Measurements from ENCODE around the gene RPSA.
"Not testable (repeated sequence)": the region's sequence is repeated elsewhere in the genome, so short reads cannot be mapped to it uniquely, and the experiment has no call there.

The RPSA gene

GRCh38 chr3:39406368-39407258, at the start of gene RPSA:
Gene RPSA (plus strand): TSS chr3:39406720. CDS start chr3:39407654, 934 bp downstream.
- DNase-seq (ENCODE audit: low read depth in 3 of 3, low spot score in 1 of 3), result peak; percentile 80 to 94 (median 91)

GRCh38 chr3:39358333-39358732, 48.2 kb upstream of the RPSA start:
- DNase-seq (ENCODE audit: low read depth in 3 of 3, low spot score in 1 of 3), result no peak

DNA sequence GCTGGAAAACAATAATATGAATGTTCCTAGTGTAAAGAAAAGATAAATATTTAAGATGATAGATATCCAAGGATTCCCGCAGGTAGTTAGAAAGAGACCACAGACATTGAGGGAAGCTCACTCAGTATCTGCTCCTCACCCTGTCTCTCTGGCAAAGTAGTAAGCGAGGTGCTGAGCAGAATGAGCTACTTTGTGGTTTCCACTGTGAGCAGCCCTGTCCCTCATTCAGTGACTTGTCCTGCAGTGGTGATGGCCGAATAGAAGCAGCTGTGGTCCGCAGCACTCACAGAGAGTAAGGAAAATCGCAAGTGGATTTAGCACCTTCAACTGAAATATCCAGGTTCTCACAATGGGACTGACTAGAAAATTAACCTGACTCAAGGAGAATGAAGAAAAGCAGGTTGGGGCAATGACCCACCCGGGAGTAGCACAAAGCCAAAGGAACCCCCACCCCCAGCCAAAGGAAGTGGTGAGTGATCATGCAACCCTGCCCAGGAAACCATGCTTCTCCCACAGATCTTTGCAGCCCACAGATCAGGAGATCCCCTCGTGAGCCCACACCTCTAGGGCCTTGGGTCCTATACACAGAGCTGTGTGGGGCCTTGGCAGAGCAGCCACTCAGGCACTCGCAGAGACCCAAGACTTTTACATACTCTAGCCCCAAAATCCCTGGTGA, 45.1 kb upstream of the RPSA start:
- no peak for DNase-seq (ENCODE audit: low read depth in 3 of 3, low spot score in 1 of 3)

DNA sequence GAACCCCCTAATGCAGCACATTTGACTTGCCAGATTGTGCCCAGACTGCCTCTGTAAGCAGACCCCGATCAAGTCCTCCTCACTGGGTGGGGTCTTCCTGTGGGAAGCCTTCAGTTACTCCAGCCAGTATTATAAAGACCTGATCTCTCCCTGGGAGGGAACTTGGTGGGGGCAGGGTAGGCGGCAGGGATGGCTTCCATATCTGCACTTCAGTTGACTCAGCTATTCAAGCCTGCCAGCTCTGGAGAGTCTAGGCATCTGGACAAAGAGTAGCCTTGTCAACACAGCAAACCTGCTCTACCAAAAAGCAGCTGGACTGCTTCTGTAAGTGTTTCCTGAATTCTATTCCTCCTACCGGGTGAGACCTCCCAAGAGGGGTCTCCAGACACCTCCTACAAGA, 44.3 kb upstream of the RPSA start:
- no peak for DNase-seq (ENCODE audit: low read depth in 3 of 3, low spot score in 1 of 3)

- no peak for DNase-seq (ENCODE audit: low read depth in 3 of 3, low spot score in 1 of 3)
Measured at GRCh38 chr3:39362812-39363211, 43.7 kb upstream of the RPSA start.

GRCh38 chr3:39370450-39370849, 36.1 kb upstream of the RPSA start:
- DNase-seq (ENCODE audit: low read depth in 3 of 3, low spot score in 1 of 3), result not testable (repeated sequence)

DNA sequence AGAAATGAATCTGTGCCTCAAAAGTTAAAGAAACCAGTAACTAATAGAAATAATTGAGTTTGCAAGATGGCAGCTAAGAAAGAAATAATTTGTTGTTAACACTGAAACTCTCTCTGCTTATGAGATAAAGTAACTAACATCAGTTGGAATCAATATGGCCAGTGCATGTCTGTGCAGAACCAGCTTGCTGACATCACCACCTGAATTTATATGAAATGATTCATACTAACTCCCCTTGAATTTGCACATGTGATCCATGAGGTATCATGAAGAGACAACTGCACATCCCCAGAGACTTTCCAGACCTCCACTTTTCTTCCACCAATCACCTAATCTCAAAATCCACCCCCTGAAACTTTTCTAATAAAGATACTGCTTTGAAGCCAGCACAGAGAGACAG, 33.7 kb upstream of the RPSA start:
- no peak for DNase-seq (ENCODE audit: low read depth in 3 of 3, low spot score in 1 of 3)

DNA sequence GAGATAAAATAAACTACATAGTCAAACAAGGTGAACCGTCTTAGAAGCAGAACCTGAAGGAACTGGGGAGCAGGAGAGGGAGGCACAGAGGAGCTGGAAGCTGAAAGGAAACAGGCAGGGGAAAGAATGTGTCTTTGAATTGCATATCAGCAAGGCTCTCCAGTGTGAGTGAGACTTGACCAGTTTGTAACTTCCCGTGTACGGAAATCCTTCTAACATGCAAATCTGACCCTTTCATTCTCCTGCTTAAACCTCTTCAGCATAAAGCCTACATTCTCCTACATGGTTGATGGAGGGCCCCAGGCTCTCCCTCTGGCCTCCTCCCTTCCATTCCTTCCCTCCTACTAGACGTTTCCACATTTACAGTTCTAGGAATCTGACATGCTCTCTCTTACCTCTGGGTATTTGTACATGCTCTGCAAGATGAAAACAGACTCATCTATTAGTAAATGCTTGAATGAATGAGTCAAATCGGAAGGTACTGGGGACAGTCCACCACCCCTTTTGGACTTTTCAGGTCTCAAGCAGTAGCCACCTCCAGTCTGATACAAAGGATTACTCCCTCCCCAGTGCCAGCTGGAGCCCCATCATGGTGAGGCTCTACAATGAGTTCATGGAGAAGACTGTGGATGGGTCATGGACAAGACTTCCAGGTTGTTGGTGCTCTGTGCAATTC, 29.4 kb upstream of the RPSA start:
- DNase-seq (ENCODE audit: low read depth in 3 of 3, low spot score in 1 of 3), result no peak

DNA sequence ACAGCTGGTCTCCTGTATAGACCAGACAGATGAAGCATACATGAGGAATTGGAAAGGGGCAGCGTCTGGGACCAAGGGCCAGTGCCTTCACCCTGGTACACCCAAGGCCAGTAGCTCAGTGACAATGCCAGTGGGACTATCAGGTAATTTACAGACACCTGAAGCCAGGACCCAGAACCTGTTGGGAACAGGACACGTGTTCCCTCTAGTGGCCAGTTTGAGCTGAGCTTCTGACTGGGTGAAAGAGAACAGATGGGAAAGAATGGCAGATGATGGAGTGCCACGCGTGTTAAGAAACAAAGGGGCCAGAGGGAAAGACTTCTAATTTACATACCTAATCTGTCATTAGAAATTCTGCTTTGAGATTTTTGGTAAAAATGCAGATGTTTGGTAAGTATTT, 28.4 kb upstream of the RPSA start:
- peak in 2 of 3 donors; percentile 24 to 28 for DNase-seq (ENCODE audit: low read depth in 3 of 3, low spot score in 1 of 3)

- no peak for DNase-seq (ENCODE audit: low read depth in 3 of 3, low spot score in 1 of 3)
Measured at GRCh38 chr3:39378957-39379777, 27.4 kb upstream of the RPSA start.

GRCh38 chr3:39379778-39380155, 26.8 kb upstream of the RPSA start:
- DNase-seq (ENCODE audit: low read depth in 3 of 3, low spot score in 1 of 3), result no peak

DNA sequence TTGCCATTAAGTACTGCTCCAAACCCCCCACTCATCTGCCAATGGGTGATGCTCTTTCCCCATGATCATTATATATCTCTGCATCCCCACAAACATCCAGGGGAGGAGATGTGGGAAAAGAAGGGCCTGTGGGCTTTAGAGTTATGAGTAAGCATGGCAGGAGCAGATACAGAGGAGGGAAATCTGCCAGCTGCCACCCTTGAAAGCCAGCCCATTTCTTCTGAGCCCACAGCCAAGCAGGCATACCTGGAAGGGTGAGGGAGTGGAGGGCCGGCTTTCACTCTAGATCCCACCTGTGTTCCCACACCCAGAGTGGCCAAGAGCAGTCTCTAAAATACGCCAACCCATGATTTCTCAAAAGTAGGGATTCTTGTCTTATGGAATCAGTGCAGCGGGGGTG, 25.1 kb upstream of the RPSA start:
- no peak for DNase-seq (ENCODE audit: low read depth in 3 of 3, low spot score in 1 of 3)

DNA sequence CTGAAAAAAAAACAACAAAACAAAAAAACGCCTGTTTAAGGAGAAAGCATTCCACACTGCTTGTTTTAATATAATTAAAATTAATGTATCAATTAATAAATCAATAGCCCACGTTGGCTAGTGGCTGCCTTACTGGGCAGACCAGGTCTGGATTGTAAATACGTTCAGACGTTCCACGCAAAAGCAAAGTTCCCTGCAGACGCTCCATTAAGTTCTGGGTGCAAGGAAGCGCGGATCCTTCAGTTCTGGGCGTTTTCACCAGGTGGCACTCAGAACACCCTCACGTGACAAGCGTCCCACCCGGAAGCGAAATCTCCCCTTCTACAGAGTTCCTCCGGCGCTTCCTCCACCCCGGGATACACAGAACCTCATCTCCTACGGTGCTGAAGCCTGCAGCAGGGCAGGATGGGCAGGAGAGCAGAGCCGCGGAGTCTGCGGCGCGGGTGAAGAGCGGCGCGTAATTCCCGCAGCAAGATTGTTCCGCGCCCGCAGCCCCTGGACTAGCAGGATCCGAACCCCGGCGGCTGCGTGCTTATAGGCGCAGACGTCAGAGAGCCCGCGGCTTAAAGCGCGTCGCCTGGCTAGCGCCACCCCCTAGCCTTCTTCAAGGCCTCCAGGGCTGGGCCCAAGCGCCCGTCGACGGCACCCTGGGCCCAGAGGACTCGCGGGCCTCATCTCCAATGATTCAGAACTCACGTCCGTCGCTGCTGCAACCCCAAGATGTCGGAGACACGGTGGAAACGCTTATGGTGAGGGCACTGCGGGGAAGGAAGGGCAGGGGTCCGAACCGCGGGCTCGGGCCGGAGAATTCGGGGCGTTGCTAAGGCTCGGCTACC, 23.3 kb upstream of the RPSA start, which contains the start of gene SLC25A38:
Gene SLC25A38, plus strand, starts transcription at position 326 of the 836 bp plus-strand sequence. Its CDS starts 355 bp downstream, at position 681.
- DNase-seq (ENCODE audit: low read depth in 3 of 3, low spot score in 1 of 3), result peak in 2 of 3 donors; percentile 55 to 57

DNA sequence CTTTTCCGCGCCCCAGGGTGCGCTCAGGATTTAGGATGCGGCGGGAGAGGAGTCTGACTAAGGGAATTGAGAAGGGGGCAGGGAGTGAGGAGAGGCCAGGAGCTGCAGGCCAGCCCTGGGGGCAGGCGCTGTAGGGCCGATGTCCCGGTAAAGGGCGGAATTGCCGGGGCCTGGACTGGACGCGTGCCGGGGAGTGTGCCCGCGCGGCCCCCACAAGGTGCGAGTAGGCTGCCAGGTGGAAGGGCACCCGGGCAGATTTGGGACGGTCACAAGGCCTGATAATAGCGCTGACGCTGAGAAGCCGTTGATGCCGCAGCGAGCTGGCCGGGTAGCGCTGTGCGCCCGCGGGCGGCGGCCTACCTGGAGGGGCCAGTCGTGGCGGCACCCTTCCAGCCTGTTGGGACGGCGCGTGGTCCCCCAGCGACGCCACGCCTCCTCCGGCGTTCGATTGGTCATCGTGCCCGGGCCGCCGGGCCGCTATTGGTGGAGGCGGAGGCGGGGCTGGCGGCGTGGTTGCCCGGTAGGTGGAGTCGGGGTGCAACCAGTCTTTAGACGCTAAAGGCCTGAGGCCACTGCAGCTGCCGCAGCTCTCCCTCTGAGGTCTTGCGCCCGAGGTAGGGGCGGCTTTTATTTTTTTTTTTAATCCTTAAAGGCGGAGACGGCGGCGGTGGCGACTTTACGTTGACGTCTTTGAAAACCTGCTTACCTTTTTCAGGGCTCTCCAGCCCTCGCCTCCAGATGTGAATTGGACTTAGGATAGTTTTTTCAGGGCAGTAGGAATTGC, 22.4 kb upstream of the RPSA start:
- DNase-seq (ENCODE audit: low read depth in 3 of 3, low spot score in 1 of 3), result peak; percentile 76 to 90 (median 82)

- no peak for DNase-seq (ENCODE audit: low read depth in 3 of 3, low spot score in 1 of 3)
Measured at GRCh38 chr3:39384665-39385000, 21.9 kb upstream of the RPSA start.

DNA sequence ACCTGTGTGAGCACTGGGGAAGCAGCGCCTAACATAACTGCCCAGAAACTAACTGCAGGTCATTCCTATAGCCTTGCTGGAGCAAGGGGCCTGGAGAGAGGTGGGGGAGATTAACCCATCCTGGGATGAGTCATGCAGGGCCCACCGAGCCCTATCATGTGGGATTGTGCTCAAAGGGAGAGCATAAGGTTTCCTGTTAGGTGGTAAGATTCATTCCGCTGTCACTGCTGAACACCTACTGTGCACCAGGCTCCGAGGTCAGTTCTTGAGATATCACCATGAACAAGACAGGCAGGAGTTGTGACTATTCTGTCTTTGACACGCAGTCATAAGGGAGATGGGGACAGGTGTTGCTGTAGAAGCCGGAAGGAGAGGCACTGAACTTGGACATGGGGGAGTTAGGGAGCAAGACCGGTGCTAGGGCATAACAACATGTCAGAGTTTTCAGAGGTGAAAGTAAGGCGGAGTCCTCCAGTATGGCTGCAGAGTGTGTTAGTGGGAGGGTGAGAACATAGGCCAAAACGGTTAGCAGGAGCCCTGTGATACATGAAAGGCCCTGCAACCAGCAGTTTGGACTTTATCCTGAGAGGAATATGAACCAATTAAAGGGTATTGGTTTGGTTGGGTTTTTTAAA, 20.9 kb upstream of the RPSA start:
- DNase-seq (ENCODE audit: low read depth in 3 of 3, low spot score in 1 of 3), result no peak

GRCh38 chr3:39386318-39386717, 20.2 kb upstream of the RPSA start:
- DNase-seq (ENCODE audit: low read depth in 3 of 3, low spot score in 1 of 3), result no peak

GRCh38 chr3:39387411-39387975, 19.0 kb upstream of the RPSA start:
- no peak for DNase-seq (ENCODE audit: low read depth in 3 of 3, low spot score in 1 of 3)

DNA sequence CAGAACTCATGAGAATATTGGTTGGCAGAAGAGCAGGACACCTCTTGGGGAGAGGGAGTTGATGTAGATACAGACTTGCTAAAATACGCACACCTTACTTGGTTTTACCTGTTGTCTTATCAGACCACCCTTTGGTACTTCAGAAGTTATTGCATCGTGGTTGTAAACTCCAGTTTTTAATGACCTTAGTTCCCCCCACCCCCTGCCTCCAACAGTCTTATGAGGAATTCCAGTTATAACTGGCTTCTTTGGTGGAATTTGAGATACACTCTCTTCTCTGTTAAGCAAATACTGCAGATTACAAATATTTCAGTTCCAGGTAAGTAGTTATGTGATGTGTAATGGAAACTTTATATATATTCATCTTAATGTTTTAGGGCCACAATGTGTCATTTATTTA, 18.4 kb upstream of the RPSA start:
- DNase-seq (ENCODE audit: low read depth in 3 of 3, low spot score in 1 of 3), result no peak
